Stomach (tissue), 9 donors: ENCODE data around the gene SHROOM4. TPM values are rescaled to one million over a fixed set of nuclear protein-coding genes. Genes with fewer than 3 reads are reported as not detected.

ENCODE experiments used
- DNase-seq, 2 donors: peaks; one replicate each; pipeline versions ENCODE4 v3.0.0 to v3.0.0-alpha.2; 2013 to 2019
- H3K27ac ChIP-seq, 5 donors: fragments of 200-600 bp in 4 of 5; sonication (generic) in 4 of 5; one replicate each; pipeline ENCODE4 v1.5.1; 2013 to 2019; ENCODE audit warnings: mild to moderate bottlenecking in 1 of 5, moderate library complexity in 1 of 5
- H3K27me3 ChIP-seq, 3 donors: fragments of 200-600 bp; sonication (generic); one replicate each; pipeline ENCODE4 v1.5.1; 2017 to 2019; ENCODE audit warnings: mixed run types in 1 of 3
- H3K36me3 ChIP-seq, 4 donors: fragments of 200-600 bp; sonication (generic); 1 replicate in 3 of 4; 2 replicates in 1 of 4; pipeline ENCODE4 v1.5.1; 2016 to 2019
- H3K4me1 ChIP-seq, 4 donors: fragments of 200-600 bp; sonication (generic); one replicate each; pipeline ENCODE4 v1.5.1; 2016 to 2019
- H3K4me3 ChIP-seq, 4 donors: fragments of 200-600 bp; sonication (generic) in 3 of 4; one replicate each; pipeline ENCODE4 v1.5.1; 2016 to 2019; ENCODE audit warnings: mild to moderate bottlenecking in 1 of 4
- H3K9me3 ChIP-seq, 4 donors: fragments of 200-600 bp; sonication (generic); one replicate each; pipeline ENCODE4 v1.5.1; 2016 to 2019
- CTCF ChIP-seq, 7 experiments: fragments of 450-650 bp in 4 of 7; fragments of 200-600 bp in 3 of 7; sonication (generic) in 3 of 7; IDR thresholded peaks; one replicate each; pipeline ENCODE4 v1.5.1; 2016 to 2019; ENCODE audit warnings: antibody characterized with exemption in 7 of 7, control low read depth in 2 of 7, mild to moderate bottlenecking in 1 of 7
- EP300 ChIP-seq: sonication (generic); formaldehyde crosslinking; IDR thresholded peaks from one replicate; pipeline ENCODE4 v1.6.1; 2017; ENCODE audit warnings: antibody characterized with exemption
- POLR2A ChIP-seq, 4 donors: fragments of 450-650 bp; IDR thresholded peaks; one replicate each; pipeline ENCODE4 v1.6.1; 2016; ENCODE audit warnings: antibody characterized with exemption in 4 of 4, control low read depth in 2 of 4, mild to moderate bottlenecking in 1 of 4, moderate library complexity in 1 of 4
- POLR2AphosphoS5 ChIP-seq, 3 donors: sonication (generic); formaldehyde crosslinking; IDR thresholded peaks; one replicate each; pipeline ENCODE4 v1.6.1; 2016; ENCODE audit warnings: antibody characterized with exemption in 3 of 3
- WGBS, 5 donors: extraction: QIAGEN DNeasy Blood & Tissue Kit in 3 of 5; methylation state at CpG; one replicate each; pipeline versions ENCODE4 v1.1.5 to v1.1.7; 2013 to 2018; 5-methylcytosine and 5-hydroxymethylcytosine counted together
- intact Hi-C: fragments of 100-400 bp; cut with DNase I; formaldehyde crosslinking; loops from one replicate; pipeline ENCODE4 v1.15.1; 2023; ENCODE audit warnings: low total_unique reads
- polyA plus RNA-seq, 3 donors: library from polyadenylated mRNA; stranded (reverse); fragments of 200-250 nt; gene quantifications; one replicate each; pipeline ENCODE4 v1.2.3, GENCODE V29; 2013
- total RNA-seq, 5 donors: library from RNA; depleted of rRNA; stranded (reverse); fragments of >200 nt; gene quantifications; one replicate each; pipeline versions ENCODE4 v1.1.0 to v1.2.3, GENCODE V29; 2014 to 2016
- donor health status: healthy with polysubstance abuse.
- donor health status: Bipolar disorder and iron deficiency.
- donor health status: healthy.

Gene SHROOM4
- total and polyA plus RNA-seq, 8 donors, result 0.88 to 8.3 (median 2.6) TPM

GRCh38 chrX:50609796-50610195 is 204.2 kb downstream of the SHROOM4 start:
- Histone ChIP-seq H3K27ac (no peak overlapping the region), H3K36me3 (no peaks in the 10 kb centered on the region), H3K4me3 (no peak overlapping the region), H3K27me3 (no peaks in the 10 kb centered on the region), H3K4me1 (no peaks in the 10 kb centered on the region), H3K9me3 (no peaks in the 10 kb centered on the region)
- no peak for DNase-seq
- no peak for TF ChIP-seq POLR2A (IDR thresholded peaks at IDR 0.05)
- TF ChIP-seq EP300, result no peak
- no peak for TF ChIP-seq POLR2AphosphoS5 (IDR thresholded peaks at IDR 0.05)
- no peak for TF ChIP-seq CTCF (IDR thresholded peaks at IDR 0.05)
- intact Hi-C loops, result no loop called here

GRCh38 chrX:50606300-50606950 is 207.6 kb downstream of the SHROOM4 start:
- intact Hi-C loops, result no loop called here
- H3K27ac ChIP-seq, result no peak overlapping the region
- no peak for DNase-seq
- H3K9me3 ChIP-seq, result no peaks in the 10 kb centered on the region
- no peaks in the 10 kb centered on the region for H3K36me3 ChIP-seq
- no peaks in the 10 kb centered on the region for H3K4me1 ChIP-seq
- no peak overlapping the region for H3K4me3 ChIP-seq
- 35 to 81% (median 58%) methylated on average over 3 of the region's 3 CpGs for WGBS, 5 donors
- H3K27me3 ChIP-seq, result peaks cover 0 to 3% (median 0%) of the 10 kb centered on the region in 3 donors
- TF ChIP-seq CTCF (IDR thresholded peaks at IDR 0.05), result no peak
- no peak for TF ChIP-seq EP300

GRCh38 chrX:50596056-50596455 is 217.9 kb downstream of the SHROOM4 start:
- DNase-seq, result no peak
- Histone ChIP-seq H3K27ac (no peak overlapping the region), H3K27me3 (no peaks in the 10 kb centered on the region), H3K9me3 (no peaks in the 10 kb centered on the region), H3K4me3 (no peak overlapping the region), H3K36me3 (peaks cover 0 to 9% (median 3%) of the 10 kb centered on the region in 4 donors), H3K4me1 (no peaks in the 10 kb centered on the region)
- intact Hi-C loops, result no loop called here
- TF ChIP-seq POLR2A (IDR thresholded peaks at IDR 0.05) (no peak), POLR2AphosphoS5 (IDR thresholded peaks at IDR 0.05) (no peak), EP300 (no peak), CTCF (IDR thresholded peaks at IDR 0.05) (no peak)

GRCh38 chrX:50594788-50595187 is 219.2 kb downstream of the SHROOM4 start:
- intact Hi-C loops, result no loop called here
- Histone ChIP-seq H3K27ac (no peak overlapping the region), H3K4me3 (no peak overlapping the region), H3K36me3 (peaks cover 0 to 9% (median 3%) of the 10 kb centered on the region in 4 donors), H3K4me1 (no peaks in the 10 kb centered on the region), H3K9me3 (no peaks in the 10 kb centered on the region), H3K27me3 (no peaks in the 10 kb centered on the region)
- no peak for DNase-seq
- TF ChIP-seq POLR2A (IDR thresholded peaks at IDR 0.05) (no peak), EP300 (no peak), POLR2AphosphoS5 (IDR thresholded peaks at IDR 0.05) (no peak), CTCF (IDR thresholded peaks at IDR 0.05) (no peak)
